HCT116 (cell line): ENCODE results near the gene PLSCR1. TPM values are rescaled to one million over a fixed set of nuclear protein-coding genes. Genes with fewer than 3 reads are reported as not detected.

Experiments
- ATAC-seq: fragments of 200-7000 bp; cut with Tn5 transposase; 2 replicates; pipeline ENCODE4 v1.9.1; 2020; ENCODE audit warnings: mild to moderate bottlenecking, moderate library complexity
- BruUV-seq: library from RNA; stranded (reverse); fragments of 400-500 nt; replicated peaks from 2 replicates; lab custom pipeline; 2021; lab: Mats Ljungman, UMichigan
- CTCF ChIA-PET: fragments of 300-600 bp; sonication (Branson Sonifier 250); formaldehyde crosslinking; loops from one replicate; lab custom pipeline; 2021; ENCODE audit warnings: antibody characterized with exemption; lab: Charles Lee
- POLR2A ChIA-PET: fragments of 300-600, 350-600 bp; sonication (Branson Sonifier 250); formaldehyde crosslinking; loops from one replicate; lab custom pipeline; 2021; ENCODE audit warnings: antibody characterized with exemption; lab: Charles Lee
- RAD21 ChIA-PET, 2 experiments: fragments of 300-600 bp; sonication (Branson Sonifier 250); formaldehyde crosslinking; loops; one replicate each; lab custom pipeline; 2023; ENCODE audit warnings: low total read pairs in 2 of 2; ENCODE audit not compliant: uncharacterized antibody in 2 of 2, unreplicated experiment in 2 of 2, low non-redundant PET in 1 of 2; lab: Charles Lee
- DNase-seq: peaks from one replicate; pipeline ENCODE4 v3.0.0-alpha.2; 2010; ENCODE audit warnings: low read depth, low spot score
- H2AFZ ChIP-seq: fragments of 200-600 bp; shearing (Covaris generic), sonication (generic); 2 replicates; pipeline ENCODE4 v1.6.1; 2017; ENCODE audit warnings: low read depth, mixed run types, mixed read lengths, antibody characterized with exemption, low read length; ENCODE audit not compliant: poor library complexity, severe bottlenecking
- H3K27ac ChIP-seq: 2 replicates; pipeline ENCODE4 v1.5.1; 2012; ENCODE audit warnings: low read depth, low read length
- H3K27me3 ChIP-seq: fragments of 200-600 bp; sonication (generic); 2 replicates; pipeline ENCODE4 v1.6.1; 2016; ENCODE audit warnings: mixed run types, low read length, mixed read lengths; ENCODE audit not compliant: insufficient read depth
- H3K36me3 ChIP-seq, 2 experiments: fragments of 200-500 bp in 1 of 2; fragments of 200-600 bp in 1 of 2; sonication (Bioruptor generic) in 1 of 2; sonication (generic) in 1 of 2; 2 replicates each; pipeline versions ENCODE4 v1.5.1 to v1.6.1; 2014 to 2016; ENCODE audit warnings: low read length in 2 of 2, inconsistent platforms in 1 of 2, mixed read lengths in 1 of 2, mixed run types in 1 of 2; ENCODE audit not compliant: insufficient read depth in 2 of 2, control insufficient read depth in 1 of 2
- H3K4me1 ChIP-seq, 2 experiments: fragments of 200-600 bp in 1 of 2; sonication (generic) in 1 of 2; 2 replicates each; pipeline versions ENCODE4 v1.5.1 to v1.6.1; 2012 to 2017; ENCODE audit warnings: low read length in 2 of 2, inconsistent platforms in 1 of 2, mild to moderate bottlenecking in 1 of 2, mixed read lengths in 1 of 2, mixed run types in 1 of 2, moderate library complexity in 1 of 2; ENCODE audit not compliant: insufficient read depth in 2 of 2, control insufficient read depth in 1 of 2
- H3K4me2 ChIP-seq: fragments of 200-600 bp; sonication (generic); 2 replicates; pipeline ENCODE4 v1.6.1; 2017; ENCODE audit warnings: mixed run types, low read length, mixed read lengths
- H3K4me3 ChIP-seq, 2 experiments: fragments of 200-600 bp in 1 of 2; sonication (generic) in 1 of 2; replicated peaks in 1 of 2; 2 replicates each; pipeline ENCODE4 v1.5.1; 2011 to 2016; ENCODE audit warnings: low read length in 2 of 2, control low read depth in 1 of 2, low read depth in 1 of 2, mild to moderate bottlenecking in 1 of 2, mixed read lengths in 1 of 2, mixed run types in 1 of 2
- H3K79me2 ChIP-seq: fragments of 200-600 bp; sonication (generic); 2 replicates; pipeline ENCODE4 v1.6.1; 2017; ENCODE audit warnings: mild to moderate bottlenecking, mixed run types, low read length, moderate library complexity, mixed read lengths; ENCODE audit not compliant: insufficient read depth
- H3K9ac ChIP-seq: fragments of 200-600 bp; sonication (generic); 2 replicates; pipeline ENCODE4 v1.6.1; 2016; ENCODE audit warnings: low read length, mixed read lengths
- H3K9me2 ChIP-seq: fragments of 200-600 bp; sonication (generic), shearing (Covaris generic); 2 replicates; pipeline ENCODE4 v1.6.1; 2017; ENCODE audit warnings: mixed run types, mild to moderate bottlenecking, moderate library complexity; ENCODE audit not compliant: insufficient read depth
- H3K9me3 ChIP-seq, 2 experiments: fragments of 200-500 bp in 1 of 2; fragments of 200-600 bp in 1 of 2; sonication (Bioruptor generic) in 1 of 2; sonication (generic) in 1 of 2; 2 replicates each; pipeline ENCODE4 v1.6.1; 2014 to 2017; ENCODE audit warnings: low read length in 2 of 2, mixed read lengths in 2 of 2, inconsistent platforms in 1 of 2, low read depth in 1 of 2, mild to moderate bottlenecking in 1 of 2, mixed run types in 1 of 2, moderate library complexity in 1 of 2; ENCODE audit not compliant: control insufficient read depth in 1 of 2, insufficient read depth in 1 of 2
- H4K20me1 ChIP-seq: fragments of 200-600 bp; sonication (generic), shearing (Covaris generic); 2 replicates; pipeline ENCODE4 v1.6.1; 2017; ENCODE audit warnings: mixed run types, mild to moderate bottlenecking, moderate library complexity; ENCODE audit not compliant: insufficient read depth
- ELF1 ChIP-seq: IDR thresholded peaks from 2 replicates; pipeline ENCODE4 v1.6.1; 2012; ENCODE audit warnings: low read depth, borderline replicate concordance
- EZH2 ChIP-seq: fragments of 200-600 bp; sonication (generic); IDR thresholded peaks from 2 replicates; pipeline ENCODE4 v1.6.1; 2017; ENCODE audit warnings: antibody characterized with exemption, mixed run types
- POLR2A ChIP-seq: IDR thresholded peaks from 2 replicates; pipeline ENCODE4 v1.7.0; 2011; ENCODE audit warnings: borderline replicate concordance; ENCODE audit not compliant: insufficient read depth, insufficient read length; ENCODE audit errors: extremely low read depth
- SRF ChIP-seq: IDR thresholded peaks from 2 replicates; pipeline ENCODE4 v1.6.1; 2012; ENCODE audit warnings: low read depth
- YY1 ChIP-seq: IDR thresholded peaks from 2 replicates; pipeline ENCODE4 v1.6.1; 2011; ENCODE audit warnings: low read length, low read depth, moderate library complexity, mild to moderate bottlenecking; ENCODE audit not compliant: insufficient replicate concordance; ENCODE audit errors: extremely low read depth
- ZBTB33 ChIP-seq: IDR thresholded peaks from 2 replicates; pipeline ENCODE4 v1.6.1; 2011; ENCODE audit warnings: mild to moderate bottlenecking, low read length, moderate library complexity; ENCODE audit not compliant: insufficient replicate concordance; ENCODE audit errors: extremely low read depth
- ZFX ChIP-seq: fragments of 450-650 bp; IDR thresholded peaks from 2 replicates; pipeline ENCODE4 v1.6.1; 2017
- intact Hi-C: fragments of 100-400 bp; cut with micrococcal nuclease; formaldehyde crosslinking; loops from 2 replicates; pipeline ENCODE4 v1.10.0; 2022
- total RNA-seq: library from RNA; stranded (reverse); gene quantifications from one replicate; pipeline ENCODE4 v1.2.1, GENCODE V29; 2021; ENCODE audit not compliant: unreplicated experiment
- TF ChIP-seq, protein P1 (sequence below): IDR thresholded peaks from 2 replicates; pipeline ENCODE4 v1.6.1; 2012
- TF ChIP-seq, protein P2 (sequence below): IDR thresholded peaks from 2 replicates; pipeline ENCODE4 v1.6.1; 2012

Gene PLSCR1
- total RNA-seq, 1 experiment from 2014 or later = 44.2 TPM

GRCh38 chr3:146493761-146494160, 50.6 kb downstream of the PLSCR1 start:
- Histone ChIP-seq H3K9me2 (peaks cover 3% of the 10 kb centered on the region; the same call in 1 of the 2 replicates), H3K27ac (no peak overlapping the region), H3K4me1 (no peaks in the 10 kb centered on the region), H4K20me1 (no peaks in the 10 kb centered on the region), H3K36me3 (no peaks in the 10 kb centered on the region), H3K4me2 (no peak overlapping the region), H3K9me3 (no peaks in the 10 kb centered on the region), H3K4me3 (no peak overlapping the region), H3K9ac (no peak overlapping the region)
- RAD21 ChIA-PET = no interaction called here
- DNase-seq = no peak
- CTCF ChIA-PET = no interaction called here
- intact Hi-C loops = no loop called here
- no peak for TF ChIP-seq ZFX
- no peak for TF ChIP-seq YY1
- TF ChIP-seq, all 23 proteins: peak for 0
- POLR2A ChIA-PET = interaction anchor here (0.7 kb wide), 1 partner anchor 1128 kb away, joined by 3 read pairs; no protein-coding TSS in a partner anchor
- BruUV-seq = no TSS peak
- no peaks in the 10 kb centered on the region for H3K79me2 ChIP-seq
- ATAC-seq = no peak
- H3K27me3 ChIP-seq = no peaks in the 10 kb centered on the region
- no peak overlapping the region for H2AFZ ChIP-seq

DNA sequence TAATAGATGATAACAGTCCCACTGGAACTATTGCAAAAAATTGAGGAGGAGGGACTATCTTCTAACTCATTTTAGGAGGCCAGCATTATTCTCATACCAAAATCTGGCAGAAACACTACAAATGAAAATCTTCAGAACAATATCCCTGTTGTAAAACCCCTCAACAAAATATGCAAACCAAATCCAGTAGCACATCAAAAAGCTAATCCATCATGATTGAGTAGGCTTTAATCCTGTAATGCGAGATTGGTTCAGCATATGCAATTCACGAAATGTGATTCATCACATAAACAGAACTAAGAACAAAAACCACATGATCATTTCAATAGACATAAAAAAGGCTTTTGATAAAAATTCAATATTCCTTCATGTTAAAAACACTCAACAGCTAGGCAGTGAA, 51.2 kb downstream of the PLSCR1 start:
- H2AFZ ChIP-seq = no peak overlapping the region
- no peak overlapping the region for H3K27ac ChIP-seq
- no peak overlapping the region for H3K4me2 ChIP-seq
- no peak for TF ChIP-seq ELF1
- TF ChIP-seq, protein P1, sequence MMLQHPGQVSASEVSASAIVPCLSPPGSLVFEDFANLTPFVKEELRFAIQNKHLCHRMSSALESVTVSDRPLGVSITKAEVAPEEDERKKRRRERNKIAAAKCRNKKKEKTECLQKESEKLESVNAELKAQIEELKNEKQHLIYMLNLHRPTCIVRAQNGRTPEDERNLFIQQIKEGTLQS = no peak
- no peak for TF ChIP-seq EZH2
- no peak for TF ChIP-seq SRF
- TF ChIP-seq, protein P2, sequence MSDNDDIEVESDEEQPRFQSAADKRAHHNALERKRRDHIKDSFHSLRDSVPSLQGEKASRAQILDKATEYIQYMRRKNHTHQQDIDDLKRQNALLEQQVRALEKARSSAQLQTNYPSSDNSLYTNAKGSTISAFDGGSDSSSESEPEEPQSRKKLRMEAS = no peak
- TF ChIP-seq POLR2A = no peak
- no peak for TF ChIP-seq ZBTB33
- peaks cover 3% of the 10 kb centered on the region; the same call in 1 of the 2 replicates for H3K9me2 ChIP-seq
- H3K27me3 ChIP-seq = no peaks in the 10 kb centered on the region
- no TSS peak for BruUV-seq
- intact Hi-C loops = no loop called here
- DNase-seq = no peak
- POLR2A ChIA-PET = no interaction called here
- H3K36me3 ChIP-seq = no peaks in the 10 kb centered on the region
- RAD21 ChIA-PET = no interaction called here
- ATAC-seq = no peak
- H3K4me1 ChIP-seq = no peaks in the 10 kb centered on the region
- no peaks in the 10 kb centered on the region for H3K79me2 ChIP-seq
- H3K9ac ChIP-seq = no peak overlapping the region
- CTCF ChIA-PET = no interaction called here
- H3K4me3 ChIP-seq = no peak overlapping the region
- no peaks in the 10 kb centered on the region for H4K20me1 ChIP-seq
- H3K9me3 ChIP-seq = no peaks in the 10 kb centered on the region
